ENCODE measurements around the gene RHBDF1.
A peak's percentile ranks its signal among the peaks of the same experiment; 100 is the strongest.
"Not testable (repeated sequence)": the region's sequence is repeated elsewhere in the genome, so short reads cannot be mapped to it uniquely, and the experiment has no call there.

Gene RHBDF1

GRCh38 chr16:35678-36305 lies 36.6 kb downstream of the RHBDF1 start:
- DNase-seq = no peak

- no peak for DNase-seq
These were observed 37.3 kb downstream of the RHBDF1 start for GRCh38 chr16:35011-35677.

GRCh38 chr16:34648-34987 lies 37.8 kb downstream of the RHBDF1 start:
- no peak for DNase-seq

GRCh38 chr16:33877-34647 lies 38.4 kb downstream of the RHBDF1 start:
- no peak for DNase-seq

- not testable (repeated sequence) for DNase-seq
These were observed 39.1 kb downstream of the RHBDF1 start for GRCh38 chr16:33154-33876.

GRCh38 chr16:30627-31026 lies 41.8 kb downstream of the RHBDF1 start:
- not testable (repeated sequence) for DNase-seq

GRCh38 chr16:25926-26348 lies 46.5 kb downstream of the RHBDF1 start:
- not testable (repeated sequence) for DNase-seq

GRCh38 chr16:24151-24550 lies 48.3 kb downstream of the RHBDF1 start:
- not testable (repeated sequence) for DNase-seq

GRCh38 chr16:20886-21285 lies 51.5 kb downstream of the RHBDF1 start:
- DNase-seq = not testable (repeated sequence)

- not testable (repeated sequence) for DNase-seq
These were observed 55.2 kb downstream of the RHBDF1 start for GRCh38 chr16:17062-17765.

GRCh38 chr16:10772-11171 lies 61.7 kb downstream of the RHBDF1 start:
- DNase-seq = peak; percentile 72

- no peak for DNase-seq
These were observed 62.3 kb downstream of the RHBDF1 start for GRCh38 chr16:9903-10665.

All from T-helper 9 cell (primary cell).